Endometrial microvascular endothelial cells (primary cell): ENCODE measurements around the gene MAMSTR. TPM values are rescaled to one million over a fixed set of nuclear protein-coding genes. Genes with fewer than 3 reads are reported as not detected.
"Not testable (repeated sequence)": the region's sequence is repeated elsewhere in the genome, so short reads cannot be mapped to it uniquely, and the experiment has no call there.

Source experiments
- in situ Hi-C: cut with HindIII; loops from 2 replicates; pipeline ENCODE4 v1.10.0; 2017; ENCODE audit warnings: low sequenced_read_pairs, low pct_unique_long_range_greater_than_20kb; ENCODE audit errors: inconsistent ontology term
- total RNA-seq: library from RNA; depleted of rRNA; stranded (reverse); fragments of >200 nt; gene quantifications from one replicate; pipeline ENCODE4 v1.2.3, GENCODE V29; 2015; ENCODE audit errors: inconsistent ontology term

The MAMSTR gene
- total RNA-seq, result 0.09 TPM

- in situ Hi-C loops, result no loop called here
Measured at GRCh38 chr19:48719263-48720171, at the start of gene MAMSTR. Gene MAMSTR (minus strand): TSS chr19:48719725. CDS start chr19:48719031, 694 bp downstream.

- in situ Hi-C loops, result no loop called here
Measured at GRCh38 chr19:48768994-48769713, 49.6 kb upstream of the MAMSTR start.

GRCh38 chr19:48768171-48768753 is 48.7 kb upstream of the MAMSTR start:
- in situ Hi-C loops, result not testable (repeated sequence)

GRCh38 chr19:48765816-48766215 is 46.3 kb upstream of the MAMSTR start:
- in situ Hi-C loops, result not testable (repeated sequence)

GRCh38 chr19:48760504-48761205 is 41.1 kb upstream of the MAMSTR start:
- in situ Hi-C loops, result no loop called here

- in situ Hi-C loops, result no loop called here
Measured at GRCh38 chr19:48757741-48758144, 38.2 kb upstream of the MAMSTR start.

- in situ Hi-C loops, result no loop called here
Measured at GRCh38 chr19:48757089-48757675, 37.7 kb upstream of the MAMSTR start.

- in situ Hi-C loops, result no loop called here
Measured at GRCh38 chr19:48756686-48757085, 37.2 kb upstream of the MAMSTR start.

- in situ Hi-C loops, result no loop called here
Measured at GRCh38 chr19:48756212-48756611, 36.7 kb upstream of the MAMSTR start.

GRCh38 chr19:48755787-48756186 is 36.3 kb upstream of the MAMSTR start:
- in situ Hi-C loops, result no loop called here

GRCh38 chr19:48755084-48755641 is 35.6 kb upstream of the MAMSTR start, which contains the start of gene FGF21:
Gene FGF21 (plus strand): TSS chr19:48755524. CDS start chr19:48756237, 713 bp downstream.
- in situ Hi-C loops, result no loop called here

- in situ Hi-C loops, result no loop called here
Measured at GRCh38 chr19:48752496-48753365, 33.2 kb upstream of the MAMSTR start, which contains the start of gene FUT1. Gene FUT1 (minus strand): TSS chr19:48752641. CDS start chr19:48751281, 1,360 bp downstream.

- in situ Hi-C loops, result no loop called here
Measured at GRCh38 chr19:48751845-48752495, 32.4 kb upstream of the MAMSTR start.

GRCh38 chr19:48750771-48751504 is 31.4 kb upstream of the MAMSTR start:
- in situ Hi-C loops, result no loop called here

- in situ Hi-C loops, result no loop called here
Measured at GRCh38 chr19:48750351-48750750, 30.8 kb upstream of the MAMSTR start.

GRCh38 chr19:48749571-48750198 is 30.2 kb upstream of the MAMSTR start:
- in situ Hi-C loops, result no loop called here
